ENCODE measurements around the gene ANKS1B.
"Not testable (repeated sequence)": the region's sequence is repeated elsewhere in the genome, so short reads cannot be mapped to it uniquely, and the experiment has no call there.

The ANKS1B gene

GRCh38 chr12:99339663-99340062 lies 645.1 kb downstream of the ANKS1B start:
- no peak for DNase-seq

- DNase-seq = no peak
Observed at GRCh38 chr12:99334285-99335056, 650.3 kb downstream of the ANKS1B start.

GRCh38 chr12:99332936-99333591 lies 651.7 kb downstream of the ANKS1B start:
- no peak for DNase-seq

- DNase-seq = no peak
Observed at GRCh38 chr12:99330216-99330615, 654.5 kb downstream of the ANKS1B start.

- not testable (repeated sequence) for DNase-seq
Observed at GRCh38 chr12:99321210-99321609, 663.5 kb downstream of the ANKS1B start.

- DNase-seq = no peak
Observed at GRCh38 chr12:99311373-99311772, 673.4 kb downstream of the ANKS1B start.

GRCh38 chr12:99309812-99310211 lies 674.9 kb downstream of the ANKS1B start:
- DNase-seq = no peak

GRCh38 chr12:99302874-99303273 lies 681.9 kb downstream of the ANKS1B start:
- no peak for DNase-seq

- no peak for DNase-seq
Observed at GRCh38 chr12:99287136-99287535, 697.6 kb downstream of the ANKS1B start.

GRCh38 chr12:99284161-99284560 lies 700.6 kb downstream of the ANKS1B start:
- DNase-seq = no peak

- DNase-seq = no peak
Observed at GRCh38 chr12:99282624-99283023, 702.1 kb downstream of the ANKS1B start.

GRCh38 chr12:99282086-99282485 lies 702.6 kb downstream of the ANKS1B start:
- DNase-seq = no peak

- DNase-seq = no peak
Observed at GRCh38 chr12:99281277-99281676, 703.5 kb downstream of the ANKS1B start.

- no peak for DNase-seq
Observed at GRCh38 chr12:99278899-99279298, 705.8 kb downstream of the ANKS1B start.

- DNase-seq = no peak
Observed at GRCh38 chr12:99277591-99278379, 707.0 kb downstream of the ANKS1B start.

GRCh38 chr12:99271071-99271470 lies 713.7 kb downstream of the ANKS1B start:
- DNase-seq = no peak

GRCh38 chr12:99267038-99267437 lies 717.7 kb downstream of the ANKS1B start:
- no peak for DNase-seq

- no peak for DNase-seq
Observed at GRCh38 chr12:99265648-99266047, 719.1 kb downstream of the ANKS1B start.

GRCh38 chr12:99261256-99261655 lies 723.5 kb downstream of the ANKS1B start:
- DNase-seq = no peak

GRCh38 chr12:99260456-99260996 lies 724.2 kb downstream of the ANKS1B start:
- no peak for DNase-seq

GRCh38 chr12:99259040-99259934 lies 725.4 kb downstream of the ANKS1B start:
- no peak for DNase-seq

- no peak for DNase-seq
Observed at GRCh38 chr12:99257672-99258071, 727.1 kb downstream of the ANKS1B start.
